DOHH2 (cell line): Measurements from ENCODE around the gene CA5A.
"Not testable (repeated sequence)": the region's sequence is repeated elsewhere in the genome, so short reads cannot be mapped to it uniquely, and the experiment has no call there.

Experiments used
- CTCF ChIP-seq: fragments of 200-600 bp; sonication (generic); IDR thresholded peaks from one replicate; pipeline ENCODE4 v1.5.1; 2014; ENCODE audit warnings: antibody characterized with exemption, mild to moderate bottlenecking, low read depth, low read length; ENCODE audit not compliant: poor library complexity, severe bottlenecking
- EZH2phosphoT487 ChIP-seq: fragments of 200-600 bp; sonication (generic); IDR thresholded peaks from 2 replicates; pipeline ENCODE4 v1.6.1; 2017; ENCODE audit warnings: borderline replicate concordance, mild to moderate bottlenecking, antibody characterized with exemption, low read length, moderate library complexity, mixed read lengths

- not testable (repeated sequence) for TF ChIP-seq CTCF, EZH2phosphoT487
These were observed 47.9 kb upstream of the CA5A start for GRCh38 chr16:87984180-87984579.
